ENCODE results near the gene MAP4.
A peak's percentile ranks its signal among the peaks of the same experiment; 100 is the strongest.
"Not testable (repeated sequence)": the region's sequence is repeated elsewhere in the genome, so short reads cannot be mapped to it uniquely, and the experiment has no call there.

Gene MAP4, protein sequence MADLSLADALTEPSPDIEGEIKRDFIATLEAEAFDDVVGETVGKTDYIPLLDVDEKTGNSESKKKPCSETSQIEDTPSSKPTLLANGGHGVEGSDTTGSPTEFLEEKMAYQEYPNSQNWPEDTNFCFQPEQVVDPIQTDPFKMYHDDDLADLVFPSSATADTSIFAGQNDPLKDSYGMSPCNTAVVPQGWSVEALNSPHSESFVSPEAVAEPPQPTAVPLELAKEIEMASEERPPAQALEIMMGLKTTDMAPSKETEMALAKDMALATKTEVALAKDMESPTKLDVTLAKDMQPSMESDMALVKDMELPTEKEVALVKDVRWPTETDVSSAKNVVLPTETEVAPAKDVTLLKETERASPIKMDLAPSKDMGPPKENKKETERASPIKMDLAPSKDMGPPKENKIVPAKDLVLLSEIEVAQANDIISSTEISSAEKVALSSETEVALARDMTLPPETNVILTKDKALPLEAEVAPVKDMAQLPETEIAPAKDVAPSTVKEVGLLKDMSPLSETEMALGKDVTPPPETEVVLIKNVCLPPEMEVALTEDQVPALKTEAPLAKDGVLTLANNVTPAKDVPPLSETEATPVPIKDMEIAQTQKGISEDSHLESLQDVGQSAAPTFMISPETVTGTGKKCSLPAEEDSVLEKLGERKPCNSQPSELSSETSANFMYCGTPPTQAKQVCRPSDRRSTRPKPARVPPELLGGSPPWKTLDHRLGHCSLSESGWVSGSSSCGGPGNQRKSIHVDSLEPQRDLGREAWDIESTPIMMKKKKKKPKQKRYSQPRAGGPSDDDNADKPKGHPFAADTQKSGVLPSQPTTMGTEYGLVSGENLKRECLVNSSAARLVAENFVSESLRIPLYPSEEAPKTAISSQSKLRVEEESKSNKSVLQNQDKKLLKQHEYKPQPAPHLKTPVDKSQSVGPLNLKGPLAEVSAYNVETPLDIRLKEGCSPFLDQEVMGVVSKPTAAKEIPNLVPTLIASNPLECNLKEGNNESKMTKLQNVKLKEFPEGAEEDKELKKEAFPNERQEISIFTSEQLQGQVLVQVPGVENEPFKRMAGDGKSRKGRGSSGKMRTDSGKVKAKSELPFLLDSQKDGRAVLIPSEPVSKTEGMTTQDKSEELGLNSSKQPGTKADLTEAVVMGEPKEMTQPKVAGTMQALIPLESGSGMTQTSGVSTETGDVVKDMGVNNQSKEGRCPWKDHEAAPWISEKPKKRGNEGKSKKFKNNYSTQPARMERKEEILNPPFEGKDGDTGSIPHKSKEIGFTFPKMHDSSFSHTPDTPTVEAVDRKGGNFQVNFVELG (N-terminal part only)

DNA sequence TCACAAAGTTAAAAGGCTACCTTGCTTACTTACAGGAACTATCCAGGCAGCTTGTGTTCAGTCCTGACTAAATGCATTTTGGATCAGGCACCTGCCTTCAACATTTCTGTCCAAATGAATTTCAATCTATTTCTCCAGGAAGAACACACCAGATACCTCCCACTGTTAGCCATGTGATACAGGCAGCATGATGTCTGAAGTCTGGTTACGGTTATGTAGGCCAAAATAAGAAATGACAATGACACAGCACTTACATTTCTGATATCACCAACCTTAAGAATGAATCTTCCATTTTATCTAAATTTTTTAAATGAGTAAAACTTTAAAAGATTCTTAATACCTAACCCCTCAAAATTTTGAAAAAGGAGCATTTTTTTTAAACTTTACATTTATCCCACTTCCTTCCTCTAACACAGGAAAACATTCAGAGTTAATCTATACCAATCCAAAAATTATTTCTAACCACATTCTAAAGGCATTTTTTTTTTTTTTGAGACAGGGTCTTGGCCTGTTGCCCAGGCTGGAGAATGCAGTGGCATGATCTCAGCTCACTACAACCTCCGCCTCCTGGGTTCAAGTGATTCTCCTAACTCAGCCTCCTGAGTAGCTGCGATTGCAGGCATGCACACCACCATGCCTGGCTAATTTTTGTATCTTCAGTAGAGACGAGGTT, at the start of gene MAP4:
Gene MAP4 (minus strand): TSS at position 116 of the 673 bp plus-strand sequence. CDS start 17,556 bp downstream, outside the sequence.
- in situ Hi-C loops (cut with HindIII; ENCODE audit: low pct_ligation_motif_present, low pct_unique_long_range_greater_than_20kb, low sequenced_read_pairs) = no loop called here
- DNase-seq = peak; percentile 46

DNA sequence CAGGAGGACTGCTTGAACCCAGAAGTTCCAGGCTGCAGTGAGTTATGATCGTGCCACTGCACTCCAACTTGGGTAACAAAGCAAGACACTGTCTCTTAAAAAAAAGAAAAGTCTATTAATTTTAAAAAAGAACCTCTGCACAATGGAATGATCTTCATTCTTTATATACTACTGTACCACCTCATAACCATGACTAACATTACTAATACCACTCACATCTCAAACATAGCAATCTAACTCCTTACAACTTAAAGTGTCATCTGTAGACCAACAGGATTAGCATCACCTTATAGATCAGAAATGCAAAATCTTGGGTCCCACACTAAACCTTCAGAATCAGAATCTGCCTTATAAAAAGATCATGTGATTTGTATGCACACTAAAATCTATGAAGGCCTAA, 48.8 kb upstream of the MAP4 start:
- in situ Hi-C loops (cut with HindIII; ENCODE audit: low pct_ligation_motif_present, low pct_unique_long_range_greater_than_20kb, low sequenced_read_pairs) = no loop called here
- DNase-seq = no peak

DNA sequence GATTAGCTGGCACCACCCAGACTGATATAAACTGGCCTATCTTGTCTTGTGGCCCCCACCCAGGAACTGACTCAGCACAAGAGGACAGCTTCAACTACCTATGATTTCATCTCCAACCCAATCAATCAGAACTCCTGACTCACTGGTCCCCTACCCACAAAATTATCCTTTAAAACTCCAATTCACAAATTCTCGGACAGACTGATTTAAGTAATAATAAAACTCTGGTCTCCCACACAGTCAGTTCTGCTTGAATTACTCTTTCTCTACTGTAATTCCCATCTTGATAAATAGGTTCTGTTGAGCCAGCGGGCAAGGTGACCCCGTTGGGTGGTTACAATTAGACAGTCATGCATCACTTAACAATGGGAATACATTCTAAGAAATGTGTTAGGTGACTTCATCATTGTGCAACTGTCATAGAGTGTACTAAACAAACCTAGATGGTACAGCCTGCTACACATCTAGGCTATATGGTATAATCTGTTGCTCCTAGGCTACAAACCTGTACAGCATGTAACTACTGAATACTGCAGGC, 48.1 kb upstream of the MAP4 start:
- in situ Hi-C loops (cut with HindIII; ENCODE audit: low pct_ligation_motif_present, low pct_unique_long_range_greater_than_20kb, low sequenced_read_pairs) = no loop called here
- DNase-seq = peak; percentile 37

DNA sequence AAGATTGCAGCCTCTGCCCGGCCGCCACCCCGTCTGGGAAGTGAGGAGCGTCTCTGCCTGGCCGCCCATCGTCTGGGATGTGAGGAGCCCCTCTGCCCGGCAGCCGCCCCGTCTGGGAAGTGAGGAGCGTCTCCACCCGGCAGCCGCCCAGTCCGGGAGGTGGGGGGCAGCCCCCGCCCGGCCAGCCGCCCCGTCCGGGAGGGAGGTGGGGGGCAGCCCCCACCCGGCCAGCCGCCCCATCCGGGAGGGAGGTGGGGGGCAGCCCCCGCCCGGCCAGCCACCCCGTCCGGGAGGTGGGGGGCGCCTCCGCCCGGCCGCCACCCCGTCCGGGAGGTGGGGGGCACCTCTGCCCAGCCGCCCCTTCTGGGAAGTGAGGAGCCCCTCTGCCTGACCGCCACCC, 45.4 kb upstream of the MAP4 start:
- in situ Hi-C loops (cut with HindIII; ENCODE audit: low pct_ligation_motif_present, low pct_unique_long_range_greater_than_20kb, low sequenced_read_pairs) = not testable (repeated sequence)

DNA sequence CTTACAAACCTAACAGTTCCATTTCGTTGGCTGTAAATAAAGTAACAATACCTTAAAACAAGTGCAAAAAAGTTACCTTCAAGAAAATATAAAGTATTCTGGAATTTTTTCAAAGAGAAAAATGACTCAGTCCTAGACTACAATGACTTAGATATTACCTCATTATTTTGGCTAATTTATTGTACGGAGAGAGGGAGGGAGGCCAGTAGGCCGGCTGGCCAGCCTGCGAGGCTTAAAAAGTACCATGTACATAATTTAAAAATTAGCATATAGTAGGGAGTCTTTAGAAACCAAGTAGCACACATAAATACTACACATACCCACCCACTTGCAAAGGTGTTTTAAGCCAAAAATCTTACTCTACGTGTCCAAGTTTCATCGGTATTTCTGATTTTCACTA, 41.9 kb upstream of the MAP4 start:
- in situ Hi-C loops (cut with HindIII; ENCODE audit: low pct_ligation_motif_present, low pct_unique_long_range_greater_than_20kb, low sequenced_read_pairs) = no loop called here
- DNase-seq = no peak

More for the DNA sequence above, 45.4 kb upstream of the MAP4 start:
- DNase-seq = not testable (repeated sequence)

DNA sequence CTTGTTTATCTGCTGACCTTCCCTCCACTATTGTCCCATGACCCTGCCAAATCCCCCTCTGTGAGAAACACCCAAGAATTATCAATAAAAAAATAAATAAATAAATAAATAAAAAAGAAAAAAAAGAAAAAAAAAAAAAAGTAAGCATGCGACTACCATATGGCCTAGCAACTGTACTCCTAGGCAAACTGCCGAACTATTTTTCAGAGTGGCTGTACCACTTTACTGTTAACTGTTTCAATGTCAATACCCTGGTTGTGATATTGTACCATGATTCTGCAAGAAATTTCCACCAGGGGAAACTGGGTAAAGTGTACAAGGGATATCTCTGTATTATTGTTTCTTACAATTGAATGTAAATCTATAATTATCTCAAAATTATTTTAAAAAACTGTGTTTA, 41.3 kb upstream of the MAP4 start:
- in situ Hi-C loops (cut with HindIII; ENCODE audit: low pct_ligation_motif_present, low pct_unique_long_range_greater_than_20kb, low sequenced_read_pairs) = no loop called here
- no peak for DNase-seq

DNA sequence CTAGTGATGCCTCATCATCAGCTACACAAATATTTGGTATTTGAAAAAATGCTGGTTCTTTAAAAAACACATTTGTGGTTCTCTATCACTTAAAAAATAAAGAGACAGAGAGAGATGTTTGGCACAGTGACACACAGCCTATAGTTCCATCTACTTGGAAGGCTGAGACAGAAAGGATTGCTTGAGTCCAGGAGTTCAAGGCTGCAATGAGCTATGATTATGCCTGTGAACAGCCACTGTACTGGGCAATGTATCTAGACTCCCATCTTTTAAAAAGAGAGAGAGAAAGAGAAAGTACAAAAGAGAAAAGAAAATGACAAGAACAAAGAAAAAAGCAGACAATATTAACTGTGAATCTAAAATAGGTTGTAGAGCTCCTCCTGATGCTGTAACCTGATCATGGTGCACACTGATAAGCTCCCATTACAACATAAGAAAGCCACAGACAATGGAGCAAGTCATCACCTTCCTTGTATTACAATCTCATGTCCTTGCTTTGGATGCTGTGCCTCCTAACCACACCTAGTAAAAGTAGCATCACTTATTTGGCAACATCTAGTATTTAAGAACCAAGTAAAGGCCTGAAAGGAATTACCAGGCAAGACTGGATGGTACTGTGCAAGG, 31.7 kb upstream of the MAP4 start:
- in situ Hi-C loops (cut with HindIII; ENCODE audit: low pct_ligation_motif_present, low pct_unique_long_range_greater_than_20kb, low sequenced_read_pairs) = no loop called here
- DNase-seq = no peak

DNA sequence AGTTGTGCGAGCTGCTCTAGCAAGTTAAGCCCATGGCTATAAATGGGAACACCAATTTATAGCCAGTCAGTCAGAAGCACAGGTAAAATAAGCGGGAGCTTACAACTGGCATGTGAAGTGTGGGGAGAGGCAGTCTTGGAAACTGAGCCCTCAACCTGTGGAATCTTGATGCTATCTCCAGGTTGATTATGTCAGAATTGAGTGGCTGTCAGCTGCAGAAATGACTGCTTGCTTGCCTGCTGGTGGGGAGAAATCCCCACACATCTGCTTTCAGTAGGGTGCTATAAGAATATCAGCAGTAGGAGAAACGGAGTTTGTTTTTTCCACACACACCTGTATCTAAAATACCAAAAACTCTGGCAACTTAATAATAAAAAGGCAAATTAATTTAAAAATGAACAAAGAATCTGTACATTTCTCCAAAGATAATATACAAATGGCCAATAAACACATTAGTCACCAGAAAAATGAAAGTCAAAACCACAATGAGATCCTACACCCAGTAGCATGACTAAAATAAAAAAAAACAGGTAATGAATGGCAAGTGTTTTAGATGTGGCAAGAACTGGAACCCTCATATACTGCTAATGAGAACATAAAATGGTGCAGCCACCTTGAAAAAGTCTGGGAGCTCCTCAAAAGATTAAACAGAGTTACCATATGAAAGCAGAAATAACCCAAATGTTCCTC, 26.0 kb upstream of the MAP4 start:
- no peak for DNase-seq

DNA sequence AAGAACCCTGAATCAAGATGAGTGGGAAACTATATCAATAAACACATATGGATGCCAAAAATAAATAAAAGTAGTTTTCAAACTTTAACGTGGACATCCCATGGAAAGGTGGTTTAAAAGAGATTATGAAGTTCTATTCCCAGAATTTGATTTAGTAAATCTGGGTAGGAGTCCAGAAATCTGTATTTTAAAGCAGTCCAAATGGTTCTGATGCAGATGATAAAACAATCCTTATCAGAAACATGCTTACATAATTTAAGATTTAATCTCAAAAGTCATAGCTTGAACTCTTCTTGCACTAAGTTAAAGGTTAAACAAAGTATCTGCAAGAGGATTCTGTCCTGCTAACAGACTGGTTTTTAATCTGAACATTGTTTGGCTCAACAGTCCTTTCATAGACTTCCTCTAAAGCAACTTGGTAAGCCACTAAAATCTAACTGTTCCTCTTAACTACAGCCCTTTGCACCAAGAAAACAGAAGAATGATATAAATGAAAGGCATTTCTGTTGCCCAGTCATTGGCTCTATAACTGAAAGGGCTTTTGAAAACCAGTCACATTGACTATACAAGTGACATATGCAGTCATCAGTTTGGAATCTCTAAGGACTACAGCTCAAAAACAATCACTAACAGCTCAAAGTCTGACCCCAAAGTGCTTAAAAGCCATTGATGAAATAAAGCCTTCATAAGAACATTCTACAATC, 23.4 kb upstream of the MAP4 start:
- peak; percentile 76 for DNase-seq

More for the DNA sequence above, 26.0 kb upstream of the MAP4 start:
- in situ Hi-C loops (cut with HindIII; ENCODE audit: low pct_ligation_motif_present, low pct_unique_long_range_greater_than_20kb, low sequenced_read_pairs) = no loop called here

DNA sequence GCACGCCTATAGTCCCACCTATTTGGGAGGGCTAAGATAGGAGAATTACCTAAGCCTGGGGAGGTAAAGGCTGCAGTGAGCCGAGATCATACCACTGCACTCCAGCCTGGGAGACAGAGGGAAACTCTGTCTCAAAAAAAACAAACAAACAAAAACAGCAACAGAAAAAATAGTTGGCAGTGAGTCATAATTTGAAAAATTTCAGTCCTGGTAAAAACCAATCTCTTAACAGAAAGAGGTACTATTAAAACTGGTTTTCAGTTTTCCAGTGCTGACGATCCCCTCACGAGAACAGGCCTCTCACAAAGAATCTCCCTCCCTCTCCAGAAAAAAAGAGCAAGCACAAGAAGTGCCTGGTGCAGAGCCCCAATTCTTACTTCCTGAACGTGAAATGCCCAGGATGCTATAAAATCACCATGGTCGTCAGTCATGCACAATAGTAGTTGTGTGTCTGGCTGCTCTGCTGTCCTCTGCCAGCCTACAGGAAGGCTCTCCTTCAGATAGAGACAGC, 22.8 kb upstream of the MAP4 start:
- in situ Hi-C loops (cut with HindIII; ENCODE audit: low pct_ligation_motif_present, low pct_unique_long_range_greater_than_20kb, low sequenced_read_pairs) = no loop called here

More for the DNA sequence above, 23.4 kb upstream of the MAP4 start:
- in situ Hi-C loops (cut with HindIII; ENCODE audit: low pct_ligation_motif_present, low pct_unique_long_range_greater_than_20kb, low sequenced_read_pairs) = no loop called here

DNA sequence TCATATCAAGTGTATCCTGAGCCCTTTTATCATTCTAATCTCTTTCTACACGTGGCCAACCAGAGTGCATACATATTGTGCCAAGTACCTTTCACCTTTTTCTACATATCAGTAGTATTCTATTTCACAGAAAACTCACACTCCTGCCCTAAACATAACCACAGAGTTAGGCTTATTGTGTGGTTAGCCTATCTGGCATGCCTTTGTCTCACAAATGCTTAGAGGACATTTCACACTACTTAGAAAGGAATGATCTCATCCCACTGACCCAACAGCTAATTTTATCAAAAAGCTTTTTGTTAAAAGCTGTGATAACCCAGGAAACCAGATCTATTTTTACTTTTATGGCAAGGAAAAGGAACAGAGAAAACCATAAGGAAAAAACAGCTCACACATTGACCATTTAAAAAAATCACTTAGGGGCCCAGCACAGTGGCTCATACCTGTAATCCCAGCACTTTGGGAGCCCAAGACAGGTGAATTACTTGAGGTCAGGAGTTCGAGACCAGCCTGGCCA, 17.8 kb upstream of the MAP4 start:
- DNase-seq = peak; percentile 61
- in situ Hi-C loops (cut with HindIII; ENCODE audit: low pct_ligation_motif_present, low pct_unique_long_range_greater_than_20kb, low sequenced_read_pairs) = no loop called here

More for the DNA sequence above, 22.8 kb upstream of the MAP4 start:
- no peak for DNase-seq

DNA sequence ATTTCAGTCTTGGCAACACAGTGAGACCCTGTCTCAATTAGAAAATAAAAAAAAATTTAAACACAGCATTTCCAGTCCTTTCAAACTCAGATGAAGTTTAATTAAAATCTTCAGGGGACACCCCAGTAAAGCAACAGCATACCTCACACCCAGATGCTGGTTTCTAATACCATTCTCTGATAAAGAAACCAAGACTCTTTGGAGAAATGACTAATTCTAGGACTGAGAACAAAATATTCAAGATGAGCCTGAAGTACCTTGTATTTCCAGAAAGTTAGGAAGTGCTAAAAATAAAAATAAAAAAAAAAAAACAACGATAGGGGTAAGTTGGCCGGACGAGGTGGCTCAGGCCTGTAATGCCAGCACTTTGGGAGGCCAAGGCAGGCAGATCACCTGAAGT, 14.0 kb upstream of the MAP4 start:
- in situ Hi-C loops (cut with HindIII; ENCODE audit: low pct_ligation_motif_present, low pct_unique_long_range_greater_than_20kb, low sequenced_read_pairs) = no loop called here
- no peak for DNase-seq

DNA sequence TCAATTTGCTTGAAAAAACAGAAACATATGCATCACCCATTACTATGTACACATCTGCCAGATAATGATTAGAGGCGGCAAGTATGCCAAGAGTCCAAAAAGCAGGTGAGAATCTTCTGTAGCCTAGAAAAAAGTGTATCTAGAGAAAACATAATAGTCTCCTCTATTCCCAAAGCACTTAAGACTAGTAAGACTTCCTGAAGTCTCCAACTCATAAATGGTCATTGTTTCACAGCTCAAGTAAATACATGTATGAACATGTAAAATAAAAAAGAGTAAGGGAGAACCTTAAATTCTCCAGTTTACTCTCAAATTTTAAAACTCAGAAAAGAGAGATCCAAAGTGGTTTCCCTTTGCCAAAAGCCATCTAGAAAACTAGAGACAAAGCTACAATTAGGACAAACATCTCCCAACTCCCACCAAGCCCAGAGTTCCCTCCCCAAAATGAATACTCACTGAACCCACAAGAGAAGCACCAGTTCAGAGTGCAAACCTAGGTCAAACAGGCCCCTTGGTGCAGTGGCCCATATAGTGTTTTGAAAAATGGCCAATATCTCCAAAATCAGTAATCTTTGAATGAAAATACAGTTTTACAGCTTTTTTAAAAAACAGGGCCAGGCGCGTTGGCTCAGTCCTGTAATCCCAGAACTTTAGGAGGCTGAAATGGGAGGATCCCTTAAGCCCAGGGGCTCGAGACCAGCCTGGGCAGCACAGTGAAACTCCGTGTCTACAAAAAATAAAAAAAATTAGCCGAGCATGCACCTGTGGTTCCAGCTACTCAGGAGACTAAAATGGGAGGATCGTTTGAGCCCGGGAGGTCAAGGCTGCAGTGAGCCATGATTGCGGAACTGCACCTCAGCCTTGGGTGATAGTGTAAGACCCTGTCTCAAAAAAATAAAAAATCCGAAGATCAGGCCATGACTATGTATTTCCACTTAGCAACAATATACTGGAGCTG, 11.0 kb upstream of the MAP4 start:
- no peak for DNase-seq
- in situ Hi-C loops (cut with HindIII; ENCODE audit: low pct_ligation_motif_present, low pct_unique_long_range_greater_than_20kb, low sequenced_read_pairs) = no loop called here

DNA sequence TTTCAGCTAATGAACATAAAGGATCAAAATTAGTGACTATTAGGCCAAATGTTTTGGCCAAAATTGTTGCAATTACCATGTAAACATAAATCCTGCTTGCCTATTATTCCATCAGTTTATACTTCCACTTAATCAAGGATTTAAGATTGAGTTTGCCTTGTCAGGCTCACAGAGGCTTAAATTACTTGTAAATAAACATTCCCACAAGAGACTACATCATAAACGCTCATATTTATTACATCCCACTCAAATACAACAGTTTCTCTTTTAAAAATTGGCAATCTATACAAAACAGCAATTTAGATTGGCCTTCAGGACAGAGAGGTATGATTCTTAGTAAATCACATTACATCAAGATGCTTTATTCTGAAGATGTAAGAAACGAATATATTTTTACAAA, 9.9 kb upstream of the MAP4 start:
- in situ Hi-C loops (cut with HindIII; ENCODE audit: low pct_ligation_motif_present, low pct_unique_long_range_greater_than_20kb, low sequenced_read_pairs) = no loop called here
- DNase-seq = no peak

DNA sequence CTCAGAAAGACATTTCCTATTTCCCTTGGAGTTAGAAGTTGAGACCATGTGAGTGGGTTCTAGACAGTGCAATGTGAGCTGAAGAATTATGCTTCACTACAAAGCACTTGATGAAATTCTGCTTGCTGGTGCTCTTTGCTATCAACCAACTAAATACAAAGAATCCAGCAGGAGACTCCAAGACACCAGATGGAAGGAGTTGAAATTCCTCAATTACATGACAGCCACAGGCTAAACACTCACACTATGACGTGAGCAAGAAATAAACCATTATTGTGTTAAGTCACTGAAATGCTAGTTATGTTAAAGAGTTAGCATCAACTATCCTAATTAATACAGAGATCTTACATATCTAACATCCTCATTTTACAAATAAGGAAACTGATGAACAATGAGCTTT, 8.2 kb upstream of the MAP4 start:
- DNase-seq = no peak
- in situ Hi-C loops (cut with HindIII; ENCODE audit: low pct_ligation_motif_present, low pct_unique_long_range_greater_than_20kb, low sequenced_read_pairs) = no loop called here

All from ACHN (cell line).